Skeletal muscle satellite cell (primary cell): Measurements from ENCODE around the gene CDR2.

Source experiments
- H3K27me3 ChIP-seq: 2 replicates; pipeline ENCODE4 v1.7.0; 2013; ENCODE audit warnings: low read length; ENCODE audit not compliant: control insufficient read depth, insufficient read depth
- H3K36me3 ChIP-seq: 2 replicates; pipeline ENCODE4 v1.7.0; 2013; ENCODE audit warnings: mild to moderate bottlenecking, control low read depth, low read length; ENCODE audit not compliant: insufficient read depth
- H3K4me1 ChIP-seq: 2 replicates; pipeline ENCODE4 v1.7.0; 2013; ENCODE audit warnings: low read length; ENCODE audit not compliant: control insufficient read depth, insufficient read depth
- H3K4me2 ChIP-seq: 2 replicates; pipeline ENCODE4 v1.7.0; 2013; ENCODE audit warnings: mild to moderate bottlenecking, low read length
- H3K4me3 ChIP-seq: 2 replicates; pipeline ENCODE4 v1.7.0; 2013; ENCODE audit warnings: low read length
- H3K9ac ChIP-seq: 2 replicates; pipeline ENCODE4 v1.7.0; 2013; ENCODE audit warnings: mild to moderate bottlenecking, low read depth, low read length, moderate library complexity
- H3K9me3 ChIP-seq: replicated peaks from 2 replicates; pipeline ENCODE4 v1.7.0; 2013; ENCODE audit warnings: mild to moderate bottlenecking, control low read depth, low read length

Gene CDR2

GRCh38 chr16:22321340-22322001 is 52.9 kb downstream of the CDR2 start:
- no peak overlapping the region for H3K4me2 ChIP-seq
- H3K4me3 ChIP-seq: no peak overlapping the region
- peaks cover 52% of the 10 kb centered on the region for H3K36me3 ChIP-seq
- H3K9me3 ChIP-seq: no peaks in the 10 kb centered on the region
- no peak overlapping the region for H3K9ac ChIP-seq
- H3K4me1 ChIP-seq: no peaks in the 10 kb centered on the region
- no peaks in the 10 kb centered on the region for H3K27me3 ChIP-seq

- Histone ChIP-seq H3K36me3 (peaks cover 55% of the 10 kb centered on the region), H3K9me3 (no peaks in the 10 kb centered on the region), H3K4me2 (no peak overlapping the region), H3K4me3 (no peak overlapping the region), H3K4me1 (no peaks in the 10 kb centered on the region), H3K27me3 (no peaks in the 10 kb centered on the region), H3K9ac (no peak overlapping the region)
Measured at GRCh38 chr16:22320572-22321339, 53.7 kb downstream of the CDR2 start.

GRCh38 chr16:22318690-22319358 is 55.6 kb downstream of the CDR2 start:
- Histone ChIP-seq H3K27me3 (no peaks in the 10 kb centered on the region), H3K36me3 (peaks cover 56% of the 10 kb centered on the region), H3K4me2 (no peak overlapping the region), H3K4me3 (no peak overlapping the region), H3K9me3 (no peaks in the 10 kb centered on the region), H3K4me1 (no peaks in the 10 kb centered on the region), H3K9ac (no peak overlapping the region)

- H3K36me3 ChIP-seq: peaks cover 55% of the 10 kb centered on the region
- no peak overlapping the region for H3K4me2 ChIP-seq
- H3K4me3 ChIP-seq: no peak overlapping the region
- H3K4me1 ChIP-seq: no peaks in the 10 kb centered on the region
- no peaks in the 10 kb centered on the region for H3K9me3 ChIP-seq
- H3K9ac ChIP-seq: no peak overlapping the region
- H3K27me3 ChIP-seq: no peaks in the 10 kb centered on the region
Measured at GRCh38 chr16:22317625-22318024, 56.8 kb downstream of the CDR2 start.

- Histone ChIP-seq H3K27me3 (no peaks in the 10 kb centered on the region), H3K9me3 (no peaks in the 10 kb centered on the region), H3K4me3 (no peak overlapping the region), H3K4me1 (no peaks in the 10 kb centered on the region), H3K9ac (no peak overlapping the region), H3K36me3 (peaks cover 56% of the 10 kb centered on the region), H3K4me2 (no peak overlapping the region)
Measured at GRCh38 chr16:22317001-22317530, 57.4 kb downstream of the CDR2 start.

GRCh38 chr16:22316411-22316811 is 58.0 kb downstream of the CDR2 start:
- no peak overlapping the region for H3K4me3 ChIP-seq
- H3K9ac ChIP-seq: no peak overlapping the region
- no peaks in the 10 kb centered on the region for H3K9me3 ChIP-seq
- H3K36me3 ChIP-seq: peaks cover 55% of the 10 kb centered on the region
- H3K4me1 ChIP-seq: no peaks in the 10 kb centered on the region
- H3K4me2 ChIP-seq: no peak overlapping the region
- H3K27me3 ChIP-seq: no peaks in the 10 kb centered on the region

- H3K4me3 ChIP-seq: no peak overlapping the region
- no peaks in the 10 kb centered on the region for H3K27me3 ChIP-seq
- H3K4me1 ChIP-seq: no peaks in the 10 kb centered on the region
- no peaks in the 10 kb centered on the region for H3K9me3 ChIP-seq
- peaks cover 55% of the 10 kb centered on the region for H3K36me3 ChIP-seq
- no peak overlapping the region for H3K9ac ChIP-seq
- H3K4me2 ChIP-seq: no peak overlapping the region
Measured at GRCh38 chr16:22315979-22316378, 58.4 kb downstream of the CDR2 start.

- no peak overlapping the region for H3K9ac ChIP-seq
- no peaks in the 10 kb centered on the region for H3K27me3 ChIP-seq
- peaks cover 56% of the 10 kb centered on the region for H3K36me3 ChIP-seq
Measured at GRCh38 chr16:22314661-22315626, 59.5 kb downstream of the CDR2 start.

GRCh38 chr16:22313876-22314470 is 60.4 kb downstream of the CDR2 start:
- H3K36me3 ChIP-seq: peaks cover 66% of the 10 kb centered on the region
- no peaks in the 10 kb centered on the region for H3K4me1 ChIP-seq
- H3K27me3 ChIP-seq: no peaks in the 10 kb centered on the region
- H3K4me3 ChIP-seq: no peak overlapping the region
- no peak overlapping the region for H3K4me2 ChIP-seq
- H3K9me3 ChIP-seq: no peaks in the 10 kb centered on the region
- no peak overlapping the region for H3K9ac ChIP-seq

More at GRCh38 chr16:22314661-22315626, 59.5 kb downstream of the CDR2 start:
- Histone ChIP-seq H3K4me2 (no peak overlapping the region), H3K4me3 (no peak overlapping the region), H3K9me3 (no peaks in the 10 kb centered on the region), H3K4me1 (no peaks in the 10 kb centered on the region)

GRCh38 chr16:22312897-22313781 is 61.3 kb downstream of the CDR2 start:
- H3K36me3 ChIP-seq: peaks cover 69% of the 10 kb centered on the region

More at GRCh38 chr16:22312897-22313781, 61.3 kb downstream of the CDR2 start:
- no peak overlapping the region for H3K4me3 ChIP-seq
- no peak overlapping the region for H3K4me2 ChIP-seq
- no peaks in the 10 kb centered on the region for H3K9me3 ChIP-seq
- H3K9ac ChIP-seq: no peak overlapping the region
- no peaks in the 10 kb centered on the region for H3K27me3 ChIP-seq
- H3K4me1 ChIP-seq: no peaks in the 10 kb centered on the region
